GM21737 (cell line): ENCODE measurements around the gene TPRN.

Experiments used
- ATAC-seq: cut with Tn5 transposase; IDR thresholded peaks from one replicate; pipeline ENCODE4 v1.9.1; 2021; ENCODE audit warnings: mild to moderate bottlenecking, moderate library complexity; ENCODE audit not compliant: unreplicated experiment

TPRN gene

DNA sequence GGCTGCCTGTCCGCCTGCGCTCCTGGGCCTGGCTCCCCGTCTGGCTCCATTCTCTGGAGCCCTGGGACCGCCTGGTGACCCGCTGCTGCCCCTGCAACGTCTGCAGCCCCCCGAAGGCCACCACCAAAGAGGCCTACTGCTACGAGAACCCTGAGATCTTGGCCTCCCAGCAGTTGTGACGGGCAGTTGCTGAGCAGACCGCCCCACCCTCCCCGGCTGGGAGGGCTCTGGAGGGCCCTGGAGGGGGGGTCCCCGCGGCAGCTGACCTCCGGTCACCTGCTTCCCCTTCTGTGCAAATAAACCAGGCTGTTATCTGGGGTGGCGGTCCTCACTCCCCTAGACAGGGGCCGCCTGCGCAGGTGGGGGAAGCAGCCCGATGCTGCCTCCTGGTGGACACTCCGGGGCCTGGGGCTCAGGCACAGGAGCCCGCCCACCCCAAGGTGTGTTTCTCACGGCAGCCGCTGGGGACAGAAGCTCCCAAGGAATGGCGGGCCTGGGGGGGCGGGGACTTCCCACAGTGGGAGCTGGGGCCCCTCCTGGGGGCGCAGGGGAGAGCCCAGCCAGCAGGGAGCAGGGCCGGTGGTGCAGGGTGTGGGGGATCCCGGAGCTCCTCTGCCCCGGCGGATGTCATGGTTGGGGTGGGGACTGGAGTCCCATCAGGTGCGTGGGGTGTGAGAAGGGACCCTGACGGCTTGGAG, 35.8 kb upstream of the TPRN start:
- ATAC-seq: no peak

DNA sequence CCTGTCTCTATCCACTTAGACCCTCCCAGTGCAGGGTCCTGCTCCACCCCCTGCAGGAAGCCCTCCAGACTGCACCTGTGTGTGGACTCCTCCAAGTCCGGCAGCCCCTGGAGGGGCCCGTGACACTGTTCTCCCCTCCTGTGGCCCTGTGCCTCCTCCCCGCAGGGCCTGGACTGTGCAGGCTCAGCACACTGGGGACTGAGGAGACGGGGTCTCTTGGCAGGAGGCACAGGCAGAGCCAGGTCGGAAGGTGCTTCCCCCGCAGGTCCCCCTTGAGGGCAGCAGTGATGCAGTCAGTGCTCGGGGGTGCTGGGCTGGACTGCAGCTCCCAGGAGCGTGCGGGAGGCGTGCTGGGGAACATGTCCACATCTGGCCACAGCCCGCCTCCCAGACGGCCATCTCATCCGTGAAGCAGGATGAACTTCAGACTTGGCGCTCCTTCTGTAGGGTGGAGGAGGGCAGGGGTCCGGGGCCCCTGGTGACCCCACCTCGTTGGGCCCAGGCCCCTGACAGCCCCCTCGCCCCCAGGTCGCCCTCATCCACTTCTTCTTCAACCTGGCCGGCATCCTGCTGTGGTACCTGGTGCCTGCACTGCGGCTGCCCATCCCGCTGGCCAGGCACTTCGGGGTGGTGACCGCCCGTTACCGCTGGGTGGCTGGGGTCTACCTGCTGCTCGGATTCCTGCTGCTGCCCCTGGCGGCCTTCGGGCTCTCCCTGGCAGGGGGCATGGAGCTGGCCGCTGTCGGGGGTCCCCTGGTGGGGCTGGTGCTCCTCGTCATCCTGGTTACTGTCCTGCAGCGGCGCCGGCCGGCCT, 35.1 kb upstream of the TPRN start:
- no peak for ATAC-seq

GRCh38 chr9:137234758-137235423, 34.4 kb upstream of the TPRN start:
- no peak for ATAC-seq

GRCh38 chr9:137234055-137234697, 33.6 kb upstream of the TPRN start:
- no peak for ATAC-seq

DNA sequence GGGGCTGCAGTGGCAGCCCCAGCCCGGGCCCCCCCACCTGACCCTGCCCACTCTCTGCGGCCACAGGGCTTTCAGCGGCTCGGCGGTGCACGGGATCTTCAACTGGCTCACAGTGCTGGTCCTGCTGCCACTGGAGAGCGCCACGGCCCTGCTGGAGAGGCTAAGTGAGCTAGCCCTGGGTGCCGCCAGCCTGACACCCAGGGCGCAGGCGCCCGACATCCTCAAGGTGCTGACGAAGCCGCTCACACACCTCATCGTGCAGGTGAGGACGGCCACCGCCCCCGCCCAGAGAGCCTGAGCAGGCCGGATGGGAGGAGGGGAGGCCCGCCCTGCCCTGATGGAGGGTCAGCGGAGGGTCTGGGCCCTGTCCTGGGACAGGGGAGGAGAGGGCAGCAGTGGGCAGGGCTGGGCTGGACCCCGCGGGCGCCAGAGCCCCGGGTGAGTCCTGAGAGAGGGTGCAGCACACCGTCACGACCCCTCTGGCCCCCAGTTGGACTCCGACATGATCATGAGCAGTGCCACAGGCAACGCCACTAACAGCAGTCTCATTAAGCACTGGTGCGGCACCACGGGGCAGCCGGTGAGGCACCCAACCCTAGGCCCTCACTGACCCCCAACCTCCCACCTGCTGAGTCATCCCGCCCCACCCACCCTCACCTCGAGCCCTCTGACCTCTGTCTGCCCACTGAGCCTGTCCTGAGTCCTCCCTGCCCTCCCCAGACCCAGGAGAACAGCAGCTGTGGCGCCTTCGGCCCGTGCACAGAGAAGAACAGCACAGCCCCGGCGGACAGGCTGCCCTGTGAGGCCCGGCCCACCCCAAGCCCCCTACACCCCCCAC, 32.8 kb upstream of the TPRN start:
- ATAC-seq: no peak

- ATAC-seq: no peak
These were observed 32.0 kb upstream of the TPRN start for GRCh38 chr9:137232510-137232909.

DNA sequence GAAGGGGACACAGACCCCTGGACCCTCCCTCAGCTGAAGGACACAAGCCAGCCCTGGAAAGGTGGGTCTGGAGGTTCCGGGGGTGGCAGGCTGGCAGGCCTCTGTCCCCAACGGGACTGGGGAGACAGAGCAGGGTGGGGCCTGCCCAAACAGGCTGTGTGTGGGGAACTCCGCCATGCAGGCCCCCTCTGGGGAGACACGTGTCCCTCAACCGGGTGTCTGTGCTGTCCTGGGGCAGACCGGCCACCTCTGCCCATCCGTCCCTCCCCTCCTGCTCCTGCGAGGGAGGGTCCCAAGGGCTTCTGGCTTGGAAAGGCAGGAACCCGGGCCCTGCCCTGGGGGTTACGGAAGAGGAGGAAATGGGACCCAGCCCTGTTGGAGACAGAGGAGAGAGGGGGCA, 31.6 kb upstream of the TPRN start:
- no peak for ATAC-seq

- ATAC-seq: no peak
These were observed 31.0 kb upstream of the TPRN start for GRCh38 chr9:137231372-137232039.

- ATAC-seq: no peak
These were observed 30.3 kb upstream of the TPRN start, which contains the start of gene SLC34A3 for GRCh38 chr9:137230705-137231371. Gene SLC34A3 (plus strand): TSS chr9:137230901. CDS start chr9:137231703, 802 bp downstream.

DNA sequence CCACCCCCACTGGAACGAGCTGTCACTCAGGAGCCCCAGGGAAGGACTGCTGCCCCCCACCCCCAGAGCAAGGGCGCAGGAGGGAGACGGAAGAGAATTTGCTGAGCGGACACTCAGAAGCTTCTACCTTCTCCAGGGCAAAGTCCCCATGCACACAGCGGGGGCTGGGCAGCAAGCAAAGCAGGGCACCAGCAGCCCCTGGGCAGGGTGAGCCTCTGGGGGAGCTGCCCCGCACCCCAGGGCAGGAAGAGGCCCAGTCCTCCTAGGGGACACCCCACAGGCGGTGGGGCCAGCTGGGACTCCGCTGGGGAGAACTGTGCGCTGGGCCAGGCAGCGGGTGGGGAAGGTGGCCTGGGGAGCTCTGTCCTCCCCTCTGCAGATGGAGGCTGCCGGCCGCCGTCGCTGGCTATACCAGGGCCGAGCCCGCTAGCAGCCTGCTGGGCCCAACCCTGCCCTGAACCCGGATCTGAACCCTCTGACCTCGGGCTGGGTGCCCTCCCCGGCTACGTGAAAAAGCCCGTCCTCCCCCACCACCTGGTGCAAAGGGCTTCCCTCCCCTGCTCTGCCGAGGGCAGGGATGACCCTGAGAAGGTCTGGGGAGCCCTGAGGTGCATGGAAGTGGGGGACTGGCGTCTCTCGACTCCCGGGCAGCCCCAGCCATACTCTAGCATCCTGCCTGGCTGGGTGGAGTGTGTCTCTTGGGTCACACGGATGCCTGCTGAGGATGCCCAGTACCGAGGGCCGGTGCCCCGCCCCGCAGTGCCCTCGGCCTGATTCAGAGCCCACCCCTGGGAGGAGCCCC, 29.6 kb upstream of the TPRN start:
- no peak for ATAC-seq

DNA sequence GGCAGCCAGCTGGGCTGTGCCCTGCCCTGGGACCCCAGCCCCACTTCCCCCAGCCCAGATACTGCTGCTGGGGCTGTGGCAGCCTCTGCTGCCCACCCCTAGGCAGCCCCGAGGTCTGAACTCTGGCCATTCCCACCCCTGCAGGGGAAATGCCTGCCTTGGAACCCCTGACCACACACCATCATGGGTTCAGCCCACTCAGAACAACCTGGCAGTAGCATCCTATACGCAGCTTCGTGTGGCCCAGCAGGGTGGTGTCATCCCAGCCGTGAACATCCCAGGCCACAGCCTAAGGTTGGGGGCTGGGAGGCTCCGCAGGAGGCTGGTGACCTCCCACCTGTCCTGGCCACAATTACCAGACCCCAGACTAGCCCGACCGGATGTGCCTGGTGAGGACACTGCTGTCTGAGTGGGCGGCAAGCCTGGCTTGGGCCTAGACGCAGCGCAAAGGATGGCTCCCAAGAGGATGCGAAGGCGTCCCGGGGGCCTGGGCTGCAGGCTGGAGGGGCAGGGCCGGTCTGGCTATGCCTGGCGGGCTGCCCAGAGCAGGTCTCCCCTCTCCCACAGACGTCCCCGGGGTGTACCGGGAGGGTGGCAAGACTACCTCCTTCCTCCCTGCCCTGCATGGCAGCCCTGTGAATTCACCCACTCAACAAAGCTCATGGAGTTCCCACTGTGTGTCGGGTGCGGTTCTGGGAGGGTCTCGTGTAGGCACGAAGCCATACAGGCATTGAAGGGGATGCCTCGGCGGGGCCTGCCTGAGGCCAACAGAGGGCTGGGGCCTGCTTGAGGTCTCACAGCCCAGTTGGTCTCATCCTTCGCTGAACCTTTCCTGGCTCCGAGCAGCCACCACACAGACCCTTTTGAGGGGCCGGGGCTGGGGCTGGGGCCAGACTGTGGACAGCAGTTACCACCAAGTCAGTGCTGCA, 28.7 kb upstream of the TPRN start:
- ATAC-seq: no peak

DNA sequence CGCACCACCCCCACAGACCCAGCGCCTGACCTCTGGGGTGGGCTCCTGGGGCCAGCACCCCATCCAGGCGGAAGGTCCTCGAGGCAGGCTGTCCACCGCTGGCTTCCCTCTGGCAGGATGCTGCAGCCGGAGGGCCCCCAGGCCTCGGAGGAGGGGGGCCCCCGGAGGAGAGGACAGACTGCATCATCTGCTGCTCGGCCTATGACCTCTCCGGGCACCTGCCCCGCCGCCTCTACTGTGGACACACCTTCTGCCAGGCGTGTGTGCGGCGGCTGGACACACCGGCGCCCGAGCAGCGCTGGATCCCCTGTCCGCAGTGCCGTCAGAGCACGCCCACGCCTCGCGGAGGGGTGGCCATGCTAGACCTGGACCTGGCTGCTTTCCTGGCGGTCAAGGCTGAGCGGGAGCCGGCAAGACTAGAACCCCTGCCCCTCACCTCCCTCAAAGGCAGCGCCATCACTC, 28.0 kb upstream of the TPRN start:
- no peak for ATAC-seq

DNA sequence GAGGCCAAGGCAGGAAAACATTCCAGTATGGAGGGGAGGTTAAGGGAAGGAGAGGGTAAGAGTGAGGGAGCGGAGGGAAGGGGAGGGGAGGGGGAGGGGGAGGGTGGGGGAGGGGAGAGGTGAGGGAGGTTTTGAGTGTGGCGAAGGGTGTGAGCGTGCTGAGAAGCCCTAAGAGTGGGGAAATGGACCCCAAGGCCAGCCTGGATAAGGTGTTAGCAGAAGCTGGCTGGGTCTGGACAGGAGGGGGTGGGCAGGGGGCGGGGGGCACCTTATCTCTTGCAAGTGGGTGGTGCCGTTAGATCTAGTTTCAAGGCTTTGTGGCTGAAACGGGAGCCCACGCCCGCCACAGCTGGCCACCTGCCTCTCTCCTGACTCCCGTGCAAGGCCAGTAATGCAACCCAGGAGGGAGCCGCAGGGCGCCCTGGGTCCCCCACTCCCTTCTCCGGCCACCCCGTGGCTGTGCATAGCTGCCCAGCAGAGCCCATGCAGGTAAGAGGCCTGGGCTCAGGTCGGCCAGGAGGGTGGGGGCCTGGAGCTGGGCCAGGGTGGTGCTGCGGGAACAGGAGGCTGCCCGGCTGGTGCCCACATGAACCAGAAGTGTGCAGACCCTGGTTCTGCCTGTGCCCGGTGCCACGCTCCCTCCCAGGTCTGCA, 27.4 kb upstream of the TPRN start:
- no peak for ATAC-seq

DNA sequence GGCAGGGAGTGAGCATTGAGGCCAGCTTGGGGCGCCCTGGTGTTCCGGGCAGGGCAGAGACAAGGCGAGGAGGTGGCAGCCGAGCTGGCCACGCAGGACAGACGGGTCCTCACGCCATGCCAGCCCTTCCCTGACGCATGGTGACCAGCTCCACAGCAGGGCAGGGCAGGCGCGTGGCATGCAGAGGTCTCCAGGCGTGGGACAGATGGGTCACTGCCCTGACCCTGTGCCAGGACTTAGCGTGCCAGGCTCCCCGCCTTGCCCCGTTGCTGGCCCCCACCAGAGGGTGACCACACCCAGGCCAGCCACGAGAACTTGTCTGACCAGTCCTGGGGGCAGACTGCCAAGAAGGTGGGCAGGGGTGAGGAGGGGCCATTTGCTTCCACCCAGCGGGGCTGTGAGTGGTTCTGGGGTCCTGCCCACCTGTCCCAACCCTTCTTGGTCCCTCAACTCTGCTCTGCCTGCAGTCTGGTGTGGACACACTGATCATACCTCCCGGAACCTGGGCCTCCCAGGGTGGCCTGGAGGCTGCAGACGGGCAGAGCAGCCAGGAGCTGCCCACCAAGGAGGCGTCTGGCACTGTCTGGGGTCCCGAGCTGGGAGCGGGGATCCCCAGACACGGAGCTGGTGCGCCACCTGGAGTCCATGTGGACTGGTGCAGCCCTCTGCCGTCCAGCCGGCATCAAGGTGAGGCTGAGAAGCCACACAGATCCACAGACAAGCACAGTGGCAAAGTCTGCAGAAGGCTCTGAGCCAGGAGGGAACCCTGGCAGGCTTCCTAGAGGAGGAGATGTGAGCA, 26.7 kb upstream of the TPRN start, which contains the start of gene RNF224:
Gene RNF224 (plus strand): TSS at position 449 of the 799 bp plus-strand sequence. CDS start 834 bp downstream, outside the sequence.
- no peak for ATAC-seq

DNA sequence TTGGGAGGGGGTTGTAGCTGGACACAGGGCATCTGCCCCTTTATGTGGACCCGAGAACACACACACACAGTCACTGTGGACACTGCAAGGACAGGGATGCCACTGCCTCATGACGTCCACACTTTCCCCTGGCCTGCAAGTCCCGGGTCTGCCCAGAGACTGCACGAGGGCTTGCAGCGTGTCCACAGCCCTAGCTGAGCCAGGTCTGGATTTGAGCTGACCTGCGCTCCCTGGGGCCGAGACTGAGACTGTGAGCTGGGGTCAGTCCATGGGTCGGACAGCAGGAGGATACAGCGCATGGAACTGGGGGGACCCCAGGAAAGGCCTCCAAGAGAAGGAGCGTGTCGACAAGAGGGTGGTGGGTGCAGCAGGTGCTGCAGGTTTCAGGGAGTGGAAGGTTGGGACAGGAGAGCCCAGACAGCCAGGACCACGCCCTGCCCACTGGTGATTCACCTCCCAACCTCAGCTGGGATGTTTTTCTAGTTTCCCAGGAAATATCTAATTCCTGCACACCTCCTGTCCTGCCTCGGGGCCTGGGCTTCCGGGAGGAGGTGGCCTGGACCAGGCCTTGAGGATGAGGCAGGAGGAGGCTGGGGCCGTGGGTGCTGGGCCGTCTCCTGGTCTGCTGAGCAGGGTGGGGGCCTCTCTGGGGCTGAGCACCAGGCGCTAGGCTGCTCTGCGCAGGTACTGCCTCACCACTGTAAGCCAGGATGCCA, 26.0 kb upstream of the TPRN start:
- no peak for ATAC-seq
